Duodenal mucosa (tissue), 2 donors: ENCODE data around the gene NPEPL1.
"Not testable (repeated sequence)": the region's sequence is repeated elsewhere in the genome, so short reads cannot be mapped to it uniquely, and the experiment has no call there.

Experiments used
- H3K27ac ChIP-seq: one replicate; pipeline ENCODE4 v1.7.0; 2013; ENCODE audit warnings: low read depth, low read length
- H3K27me3 ChIP-seq, 2 donors: one replicate each; pipeline ENCODE4 v1.7.0; 2013; ENCODE audit warnings: low read length in 2 of 2, control low read depth in 1 of 2; ENCODE audit not compliant: insufficient read depth in 2 of 2, control insufficient read depth in 1 of 2
- H3K36me3 ChIP-seq, 2 donors: one replicate each; pipeline ENCODE4 v1.7.0; 2013; ENCODE audit warnings: low read length in 2 of 2, control low read depth in 1 of 2; ENCODE audit not compliant: insufficient read depth in 2 of 2, control insufficient read depth in 1 of 2
- H3K4me1 ChIP-seq, 2 donors: one replicate each; pipeline ENCODE4 v1.7.0; 2013; ENCODE audit warnings: low read length in 2 of 2, control low read depth in 1 of 2; ENCODE audit not compliant: insufficient read depth in 2 of 2, control insufficient read depth in 1 of 2
- H3K4me3 ChIP-seq, 2 donors: one replicate each; pipeline ENCODE4 v1.7.0; 2013; ENCODE audit warnings: low read length in 2 of 2, low read depth in 1 of 2
- H3K9ac ChIP-seq, 2 donors: one replicate each; pipeline ENCODE4 v1.7.0; 2013; ENCODE audit warnings: low read length in 2 of 2, low read depth in 1 of 2
- H3K9me3 ChIP-seq, 2 donors: one replicate each; pipeline ENCODE4 v1.7.0; 2013; ENCODE audit warnings: low read length in 2 of 2, control low read depth in 1 of 2; ENCODE audit not compliant: control insufficient read depth in 1 of 2

Gene NPEPL1

GRCh38 chr20:58755766-58756449 lies 63.3 kb downstream of the NPEPL1 start:
- Histone ChIP-seq H3K9me3 (no peaks in the 10 kb centered on the region), H3K4me3 (no peak overlapping the region)

GRCh38 chr20:58756450-58756775 lies 63.8 kb downstream of the NPEPL1 start:
- H3K4me1 ChIP-seq, result no peaks in the 10 kb centered on the region
- no peaks in the 10 kb centered on the region for H3K9me3 ChIP-seq
- no peaks in the 10 kb centered on the region for H3K36me3 ChIP-seq
- no peaks in the 10 kb centered on the region for H3K27me3 ChIP-seq
- no peak overlapping the region for H3K9ac ChIP-seq
- no peak overlapping the region for H3K4me3 ChIP-seq
- H3K27ac ChIP-seq, result no peak overlapping the region

More at GRCh38 chr20:58755766-58756449, 63.3 kb downstream of the NPEPL1 start:
- Histone ChIP-seq H3K36me3 (no peaks in the 10 kb centered on the region), H3K9ac (no peak overlapping the region), H3K27ac (no peak overlapping the region), H3K4me1 (no peaks in the 10 kb centered on the region), H3K27me3 (no peaks in the 10 kb centered on the region)

DNA sequence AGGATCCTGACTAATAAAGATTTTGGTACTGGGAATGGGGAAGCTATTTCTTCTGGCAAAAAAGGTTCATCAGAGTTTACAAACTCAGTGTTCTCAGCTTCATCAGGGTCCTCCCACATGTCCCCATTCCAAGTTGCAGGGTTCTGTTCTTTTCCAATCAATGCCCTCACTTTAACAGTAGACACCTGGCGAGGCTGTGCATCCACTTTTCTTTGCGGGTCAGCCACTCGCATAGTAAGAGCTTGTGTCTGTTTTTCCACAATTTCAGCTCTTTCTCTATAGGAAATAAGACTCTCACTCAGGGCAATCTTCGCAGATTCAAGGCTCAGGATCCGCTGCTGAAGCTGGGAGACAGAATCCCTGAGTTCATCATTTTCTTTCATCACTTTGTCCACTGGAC lies 65.0 kb downstream of the NPEPL1 start:
- not testable (repeated sequence) for H3K4me1 ChIP-seq, H3K27ac ChIP-seq, H3K4me3 ChIP-seq, H3K9ac ChIP-seq, H3K36me3 ChIP-seq, H3K9me3 ChIP-seq, H3K27me3 ChIP-seq

DNA sequence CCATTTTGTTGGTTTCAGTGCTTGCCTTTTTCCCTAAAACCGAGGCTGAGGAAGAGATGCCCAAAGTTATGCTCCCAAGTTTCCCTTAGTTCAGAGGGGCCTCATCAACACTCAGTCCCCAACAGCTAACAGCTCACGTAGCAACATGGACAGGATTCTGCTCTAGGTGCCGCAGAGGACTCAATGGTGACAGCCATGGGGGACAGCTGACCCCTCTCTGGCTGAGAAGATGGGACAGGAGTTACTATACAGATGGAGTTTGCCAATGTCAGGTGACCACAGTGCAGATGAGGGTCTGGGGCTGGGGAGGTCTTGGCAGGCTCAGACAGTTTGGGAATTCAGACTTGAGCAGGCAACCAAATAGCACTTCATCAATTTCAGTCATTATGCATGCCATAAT lies 67.3 kb downstream of the NPEPL1 start:
- no peak overlapping the region for H3K9ac ChIP-seq
- no peaks in the 10 kb centered on the region for H3K4me1 ChIP-seq
- H3K27ac ChIP-seq, result no peak overlapping the region
- peaks cover 6 to 13% of the 10 kb centered on the region in 2 donors for H3K27me3 ChIP-seq
- H3K4me3 ChIP-seq, result no peak overlapping the region
- H3K36me3 ChIP-seq, result no peaks in the 10 kb centered on the region
- no peaks in the 10 kb centered on the region for H3K9me3 ChIP-seq

GRCh38 chr20:58760856-58761255 lies 68.3 kb downstream of the NPEPL1 start:
- H3K9me3 ChIP-seq, result no peaks in the 10 kb centered on the region
- no peaks in the 10 kb centered on the region for H3K4me1 ChIP-seq
- H3K4me3 ChIP-seq, result no peak overlapping the region
- H3K27me3 ChIP-seq, result peaks cover 10 to 13% of the 10 kb centered on the region in 2 donors
- H3K9ac ChIP-seq, result no peak overlapping the region
- no peaks in the 10 kb centered on the region for H3K36me3 ChIP-seq
- no peak overlapping the region for H3K27ac ChIP-seq

- Histone ChIP-seq H3K27me3 (peaks cover 10 to 22% of the 10 kb centered on the region in 2 donors), H3K4me1 (no peaks in the 10 kb centered on the region), H3K27ac (no peak overlapping the region), H3K4me3 (no peak overlapping the region), H3K36me3 (no peaks in the 10 kb centered on the region), H3K9me3 (no peaks in the 10 kb centered on the region), H3K9ac (no peak overlapping the region)
Measured at GRCh38 chr20:58762120-58762519, 69.5 kb downstream of the NPEPL1 start.

DNA sequence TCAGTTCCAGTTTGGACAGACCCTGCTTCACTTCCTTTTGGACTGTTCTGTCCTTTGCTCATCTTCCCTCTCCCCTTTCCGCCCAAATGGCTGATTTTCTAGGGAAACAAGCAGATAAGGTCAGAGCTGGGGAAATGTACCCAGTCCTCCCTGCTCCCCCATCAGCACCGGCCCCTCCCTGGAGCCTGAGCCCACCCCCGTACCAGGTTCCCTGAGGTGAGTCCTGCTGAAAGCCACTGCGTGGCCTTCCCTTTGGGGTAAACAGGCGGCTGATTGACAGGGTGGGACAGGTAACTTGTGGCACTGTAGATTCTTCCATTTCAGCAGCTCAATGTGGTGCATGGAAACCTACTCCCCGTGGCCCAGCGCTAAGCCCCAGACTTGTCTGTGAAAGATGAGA lies 70.5 kb downstream of the NPEPL1 start:
- Histone ChIP-seq H3K36me3 (no peaks in the 10 kb centered on the region), H3K9ac (no peak overlapping the region), H3K4me1 (no peaks in the 10 kb centered on the region), H3K4me3 (no peak overlapping the region), H3K27me3 (peaks cover 13 to 22% of the 10 kb centered on the region in 2 donors), H3K27ac (no peak overlapping the region), H3K9me3 (no peaks in the 10 kb centered on the region)
